ENCODE measurements around the gene CPNE4.
"Not testable (repeated sequence)": the region's sequence is repeated elsewhere in the genome, so short reads cannot be mapped to it uniquely, and the experiment has no call there.

Gene CPNE4

GRCh38 chr3:132017137-132017536 lies 17.7 kb downstream of the CPNE4 start:
- no peak for FAIRE-seq
- DNase-seq (ENCODE audit: low spot score): no peak

- DNase-seq (ENCODE audit: low spot score) (peak; percentile 23), FAIRE-seq (no peak)
These were observed 18.5 kb downstream of the CPNE4 start for GRCh38 chr3:132016061-132017041.

GRCh38 chr3:132014105-132014504 lies 20.7 kb downstream of the CPNE4 start:
- DNase-seq (ENCODE audit: low spot score) (no peak), FAIRE-seq (no peak)

- FAIRE-seq: no peak
- DNase-seq (ENCODE audit: low spot score): no peak
These were observed 25.6 kb downstream of the CPNE4 start for GRCh38 chr3:132009241-132009640.

GRCh38 chr3:132008837-132009236 lies 26.0 kb downstream of the CPNE4 start:
- no peak for FAIRE-seq

DNA sequence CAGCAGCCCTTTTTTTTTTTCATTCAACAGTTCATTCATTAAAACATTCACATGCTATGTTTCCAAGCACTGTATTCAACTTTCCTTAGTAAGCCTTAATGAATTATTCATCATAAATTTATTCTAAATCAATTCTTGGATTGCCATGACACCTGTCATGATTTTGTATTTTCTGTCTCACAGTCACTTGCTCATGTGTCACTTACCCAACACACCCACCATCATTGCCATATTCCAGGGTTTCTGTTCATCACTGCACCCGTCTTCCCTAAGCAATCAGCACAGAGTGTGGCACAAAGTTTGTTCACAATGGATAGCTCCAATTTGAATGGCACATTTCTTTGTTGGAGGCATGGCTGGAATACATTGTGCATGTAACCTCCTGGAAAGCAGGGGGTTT lies 27.2 kb downstream of the CPNE4 start:
- FAIRE-seq (no peak), DNase-seq (ENCODE audit: low spot score) (no peak)

More at GRCh38 chr3:132008837-132009236, 26.0 kb downstream of the CPNE4 start:
- no peak for DNase-seq (ENCODE audit: low spot score)

DNA sequence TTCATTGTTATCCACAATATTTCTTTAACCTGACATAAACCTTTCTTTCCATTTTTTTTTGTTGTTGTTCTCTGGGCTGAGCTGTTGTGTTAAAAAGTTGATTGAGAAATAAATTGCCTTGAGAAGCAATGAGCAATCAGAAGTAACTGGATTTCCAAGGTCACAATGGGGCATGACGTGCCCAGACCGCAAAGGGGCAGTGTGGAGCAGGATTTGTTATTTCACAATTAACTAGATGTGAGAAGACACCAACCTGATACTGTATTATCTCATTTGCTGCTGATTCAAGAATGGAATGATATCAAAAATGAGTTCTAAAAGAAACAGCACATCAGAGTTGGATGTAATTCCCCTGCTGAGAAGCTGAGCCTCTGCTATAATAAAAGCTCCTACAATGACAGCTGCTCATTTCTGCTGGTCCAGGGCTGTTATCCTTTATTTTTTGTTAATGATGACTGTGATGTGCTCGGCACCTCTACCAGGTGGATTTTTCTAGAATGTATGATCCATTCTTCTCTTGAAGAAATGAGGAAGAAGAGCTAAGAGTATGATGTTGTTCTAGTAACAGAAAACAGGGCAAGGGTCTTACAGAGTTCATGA lies 28.1 kb downstream of the CPNE4 start:
- DNase-seq (ENCODE audit: low spot score): peak; percentile 33
- FAIRE-seq: no peak

GRCh38 chr3:132004571-132004970 lies 30.2 kb downstream of the CPNE4 start:
- DNase-seq (ENCODE audit: low spot score) (no peak), FAIRE-seq (no peak)

DNA sequence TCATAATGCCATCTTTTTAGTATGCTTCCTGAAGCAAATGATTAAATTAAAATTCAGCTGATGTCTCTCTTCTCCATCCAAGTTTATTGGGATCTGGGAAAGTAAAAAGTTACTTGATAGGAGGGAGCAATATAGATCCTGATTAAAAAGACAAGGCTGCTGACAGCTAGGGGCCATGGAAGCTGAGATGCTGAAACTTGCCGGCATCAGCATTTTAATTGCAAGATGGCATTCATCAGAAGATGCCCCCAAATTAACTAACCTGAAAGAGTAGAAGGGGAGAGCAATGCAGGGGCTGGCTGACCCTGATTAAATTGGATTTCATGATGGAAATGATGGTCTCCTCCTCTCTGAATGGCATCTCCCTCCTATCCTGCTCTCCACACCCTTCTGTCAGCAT lies 31.1 kb downstream of the CPNE4 start:
- no peak for FAIRE-seq
- DNase-seq (ENCODE audit: low spot score): no peak

- FAIRE-seq (no peak), DNase-seq (ENCODE audit: low spot score) (no peak)
These were observed 32.8 kb downstream of the CPNE4 start for GRCh38 chr3:132001999-132002398.

- DNase-seq (ENCODE audit: low spot score) (no peak), FAIRE-seq (no peak)
These were observed 33.8 kb downstream of the CPNE4 start for GRCh38 chr3:132001036-132001435.

DNA sequence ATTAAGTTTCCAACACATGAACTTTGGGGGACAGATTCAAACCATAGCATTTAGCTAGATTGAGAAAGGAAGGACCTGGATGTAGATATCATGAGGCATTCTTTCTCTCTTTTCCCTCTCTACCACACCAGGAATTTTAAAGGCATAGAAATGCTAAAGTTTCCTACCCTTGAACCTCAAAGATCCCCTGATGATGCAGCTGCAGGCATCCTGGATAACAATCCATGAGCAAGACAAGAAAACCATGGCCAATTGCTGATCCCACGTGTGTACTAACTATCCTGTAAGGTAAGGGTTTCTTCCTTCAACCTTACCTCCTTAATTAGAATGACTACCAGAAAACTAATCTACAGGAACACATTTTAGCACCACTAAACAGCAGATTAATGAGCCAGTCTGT lies 36.8 kb downstream of the CPNE4 start:
- DNase-seq (ENCODE audit: low spot score) (no peak), FAIRE-seq (no peak)

DNA sequence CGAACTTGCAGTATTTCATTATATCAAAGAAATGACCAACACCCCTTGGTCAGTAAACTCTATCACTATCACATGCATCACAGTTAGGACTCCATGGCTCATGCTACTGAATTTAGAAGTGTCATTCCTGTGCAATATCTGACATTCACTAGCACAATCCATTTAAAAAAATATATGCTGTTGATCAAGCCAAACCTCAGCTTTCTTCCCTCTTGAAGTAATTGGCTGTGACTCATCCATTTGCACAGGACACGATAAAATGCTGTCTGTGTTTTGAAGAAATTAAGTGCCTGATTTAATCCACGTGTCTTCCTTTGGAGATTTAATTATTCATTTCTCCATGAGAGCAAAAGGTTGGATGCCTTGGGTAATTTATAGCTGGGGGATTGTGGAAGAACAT lies 38.9 kb downstream of the CPNE4 start:
- no peak for DNase-seq (ENCODE audit: low spot score)
- FAIRE-seq: no peak

GRCh38 chr3:131989318-131989717 lies 45.5 kb downstream of the CPNE4 start:
- DNase-seq (ENCODE audit: low spot score) (no peak), FAIRE-seq (no peak)

DNA sequence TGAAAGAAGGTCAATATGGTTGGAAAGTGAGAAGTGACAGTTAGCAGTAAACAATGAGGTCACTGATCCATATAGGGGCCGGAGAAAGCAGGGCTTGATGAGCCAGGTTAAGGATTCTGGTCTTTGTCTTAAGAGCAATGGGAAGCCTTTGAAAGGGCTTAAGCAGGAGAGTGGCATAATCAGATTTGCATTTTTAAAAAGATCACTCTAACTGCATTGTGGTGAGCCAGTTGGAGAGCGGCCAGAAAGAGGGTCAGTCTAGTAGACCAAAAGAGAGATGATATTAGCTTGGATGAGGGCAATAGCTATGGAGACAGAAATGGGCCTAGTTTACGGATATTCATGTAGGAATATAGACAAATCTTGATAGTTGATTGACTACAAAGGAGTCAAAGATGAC lies 46.6 kb downstream of the CPNE4 start:
- no peak for DNase-seq (ENCODE audit: low spot score)
- no peak for FAIRE-seq

GRCh38 chr3:131983689-131984088 lies 51.1 kb downstream of the CPNE4 start:
- FAIRE-seq (no peak), DNase-seq (ENCODE audit: low spot score) (no peak)

DNA sequence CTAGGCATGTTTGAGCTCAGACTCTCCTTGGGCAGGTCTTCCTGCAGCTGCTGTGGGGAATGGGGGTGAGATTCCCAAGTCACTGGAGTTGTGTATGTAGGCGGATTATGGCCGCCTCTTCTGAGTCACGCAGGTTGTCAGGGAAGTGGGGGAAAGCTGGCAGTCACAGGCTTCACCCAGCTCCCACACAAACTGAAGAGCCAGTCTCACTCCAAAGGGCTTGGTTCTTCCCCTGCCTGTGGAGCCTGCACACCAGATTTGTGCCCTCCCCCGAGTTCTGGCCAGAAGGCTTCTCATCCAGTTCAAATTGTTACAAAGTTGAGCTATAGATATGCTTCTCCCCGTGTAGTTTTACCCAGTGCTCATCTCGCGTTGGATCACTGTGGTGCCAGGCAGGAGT lies 53.5 kb downstream of the CPNE4 start:
- DNase-seq (ENCODE audit: low spot score) (no peak), FAIRE-seq (no peak)

GRCh38 chr3:131976448-131976847 lies 58.4 kb downstream of the CPNE4 start:
- no peak for DNase-seq (ENCODE audit: low spot score)
- FAIRE-seq: no peak

DNA sequence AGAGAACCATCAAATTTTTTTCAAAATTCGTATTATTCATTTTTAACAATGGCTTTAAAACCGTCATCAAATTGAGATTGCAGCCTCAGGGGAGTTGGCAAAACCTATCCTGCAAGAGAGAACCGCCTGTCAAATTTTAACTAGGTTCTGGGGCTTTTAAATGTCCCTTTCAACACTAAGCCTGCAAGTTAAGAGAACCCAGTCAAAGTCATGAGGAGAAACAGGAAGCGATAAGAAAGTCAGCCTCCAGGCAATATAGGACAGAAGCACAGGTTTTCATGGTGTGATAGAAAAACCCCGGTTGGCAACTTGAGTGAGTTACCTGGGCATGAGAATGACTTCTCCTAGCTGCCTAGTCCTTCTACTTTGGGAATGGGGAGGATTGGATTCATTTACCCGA lies 59.8 kb downstream of the CPNE4 start:
- DNase-seq (ENCODE audit: low spot score) (no peak), FAIRE-seq (no peak)

DNA sequence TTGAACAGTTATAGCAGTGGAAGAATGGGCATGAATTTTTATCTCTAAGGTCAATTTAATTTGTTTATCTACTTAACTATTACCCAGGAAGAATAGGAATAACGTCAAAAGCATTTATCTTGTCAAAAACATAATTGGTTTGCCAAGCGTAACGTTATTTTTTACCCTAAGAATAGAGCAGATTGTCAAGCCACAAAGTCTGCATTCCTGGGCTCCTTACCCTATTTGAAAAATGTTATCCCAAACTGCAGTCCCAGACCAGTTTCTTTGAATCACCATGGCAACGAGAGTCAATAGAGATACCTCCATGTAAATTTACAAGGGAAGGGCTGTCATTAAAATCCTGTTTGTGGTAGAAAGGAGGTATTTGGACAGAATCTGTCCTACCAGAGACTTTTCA lies 61.1 kb downstream of the CPNE4 start:
- DNase-seq (ENCODE audit: low spot score): no peak
- no peak for FAIRE-seq

DNA sequence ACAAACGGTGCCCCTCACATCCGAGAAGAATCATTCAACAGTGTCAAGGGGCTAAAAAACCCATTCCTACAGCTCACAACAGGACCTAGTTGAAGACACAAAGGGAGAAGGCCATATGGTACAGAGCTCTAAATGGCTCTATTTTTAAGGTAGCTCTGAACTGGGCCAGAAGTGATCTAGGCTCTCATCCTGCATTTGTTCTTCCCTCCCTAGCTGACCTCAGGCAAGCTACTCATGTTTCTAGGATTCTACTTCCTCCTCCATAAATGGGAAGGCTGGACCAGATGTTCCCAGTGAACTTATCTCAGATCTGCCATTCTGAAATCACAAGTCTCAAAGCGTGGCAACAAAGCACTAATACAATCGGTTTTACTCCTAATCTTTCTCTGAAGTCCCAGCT lies 62.3 kb downstream of the CPNE4 start:
- no peak for FAIRE-seq
- no peak for DNase-seq (ENCODE audit: low spot score)

DNA sequence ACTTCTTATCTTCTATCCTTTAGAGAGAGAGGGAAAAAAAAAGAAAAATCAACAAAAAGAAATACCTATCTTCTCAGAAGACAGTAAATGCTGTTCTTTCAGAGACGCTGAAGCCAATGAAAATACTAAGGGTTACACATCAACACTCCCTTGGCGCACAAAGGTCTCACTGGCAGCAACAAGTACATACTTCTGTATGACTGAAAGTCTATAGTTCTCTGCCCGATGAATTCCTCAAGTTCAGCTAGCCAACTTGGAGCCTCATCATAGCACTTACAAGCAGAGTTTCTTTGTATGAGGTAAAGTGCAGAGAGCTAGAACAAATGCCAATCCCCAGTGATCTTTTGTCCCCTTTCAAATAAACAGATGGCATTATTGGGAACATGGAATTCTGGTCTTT lies 62.7 kb downstream of the CPNE4 start:
- FAIRE-seq (no peak), DNase-seq (ENCODE audit: low spot score) (no peak)

DNA sequence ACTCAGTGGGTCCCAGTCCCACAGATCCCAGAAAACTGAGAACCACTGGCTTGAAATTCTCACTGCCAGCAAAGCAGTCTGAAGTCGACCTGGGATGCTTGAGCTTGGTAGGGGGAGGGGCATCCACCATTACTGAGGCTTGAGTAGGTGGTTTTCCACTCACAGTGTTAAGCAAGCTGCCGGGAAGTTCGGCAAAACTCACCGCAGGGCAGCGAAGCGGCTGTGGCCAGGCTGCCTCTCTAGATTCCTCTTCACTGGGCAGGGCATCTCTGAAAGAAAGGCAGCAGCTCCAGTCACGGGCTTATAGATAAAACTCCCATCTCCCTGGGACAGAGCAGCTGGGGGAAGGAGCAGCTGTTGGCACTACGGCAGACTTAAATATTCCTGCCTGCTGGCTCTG lies 71.4 kb downstream of the CPNE4 start:
- FAIRE-seq; DNase-seq (ENCODE audit: low spot score): not testable (repeated sequence)

Measured in urothelium cell line (cell line).